H1 (cell line): Measurements from ENCODE around the gene TMEM17. TPM values are rescaled to one million over a fixed set of nuclear protein-coding genes. Genes with fewer than 3 reads are reported as not detected.
A peak's percentile ranks its signal among the peaks of the same experiment; 100 is the strongest.

Experiments used
- CTCF ChIA-PET: fragments of 300-600 bp; sonication (Branson Sonifier 250); formaldehyde crosslinking; loops from one replicate; lab custom pipeline; 2021; ENCODE audit not compliant: partially characterized antibody; lab: Charles Lee
- POLR2A ChIA-PET: fragments of 300-600 bp; sonication (Branson Sonifier 250); formaldehyde crosslinking; loops from one replicate; lab custom pipeline; 2021; ENCODE audit warnings: inconsistent platforms; ENCODE audit not compliant: partially characterized antibody; lab: Charles Lee
- DNase-seq, 2 experiments: peaks; one replicate each; pipeline versions ENCODE4 v3.0.0 to v3.0.0-alpha.2; 2010 to 2022; ENCODE audit warnings: low spot score in 2 of 2, low read depth in 1 of 2, mixed read lengths in 1 of 2
- FAIRE-seq: peaks from 2 replicates; lab custom pipeline; 2011; peaks lifted over from hg19 to GRCh38; lab: Jason Lieb, UNC
- H2AFZ ChIP-seq: 2 replicates; pipeline ENCODE4 v1.8.1; 2012; ENCODE audit warnings: low read length, inconsistent platforms
- H2AK5ac ChIP-seq: 2 replicates; pipeline ENCODE4 v1.6.1; 2013; ENCODE audit warnings: low read depth, low read length
- H2BK120ac ChIP-seq: replicated peaks from 2 replicates; pipeline ENCODE3; 2013; ENCODE audit warnings: low read depth, low read length, inconsistent platforms
- H2BK12ac ChIP-seq: 2 replicates; pipeline ENCODE4 v1.6.1; 2013; ENCODE audit warnings: low read depth, low read length
- H2BK15ac ChIP-seq: 2 replicates; pipeline ENCODE4 v1.6.1; 2013; ENCODE audit warnings: low read length
- H2BK20ac ChIP-seq: 2 replicates; pipeline ENCODE4 v1.6.1; 2013; ENCODE audit warnings: low read length
- H2BK5ac ChIP-seq: 2 replicates; pipeline ENCODE4 v1.6.1; 2013; ENCODE audit warnings: low read depth, low read length
- H3K14ac ChIP-seq: 2 replicates; pipeline ENCODE4 v1.6.1; 2013; ENCODE audit warnings: inconsistent platforms; ENCODE audit not compliant: insufficient read length
- H3K18ac ChIP-seq: 2 replicates; pipeline ENCODE4 v1.6.1; 2013; ENCODE audit warnings: low read length; ENCODE audit errors: extremely low read depth
- H3K23ac ChIP-seq: 2 replicates; pipeline ENCODE4 v1.6.1; 2013; ENCODE audit warnings: inconsistent platforms; ENCODE audit not compliant: insufficient read length
- H3K23me2 ChIP-seq: 2 replicates; pipeline ENCODE4 v1.6.1; 2013; ENCODE audit warnings: low read depth, low read length
- H3K27ac ChIP-seq: 2 replicates; pipeline ENCODE4 v1.6.1; 2011; ENCODE audit warnings: low read depth, low read length, inconsistent platforms
- H3K27me3 ChIP-seq, 4 experiments: replicated peaks in 1 of 4; 1 replicate in 1 of 4; 2 replicates in 3 of 4; pipeline versions ENCODE4 v1.6.1 to v1.8.1; 2011 to 2013; ENCODE audit warnings: low read length in 3 of 4, mild to moderate bottlenecking in 3 of 4, inconsistent platforms in 2 of 4, mixed read lengths in 2 of 4, moderate library complexity in 1 of 4; ENCODE audit not compliant: control insufficient read depth in 3 of 4, insufficient read depth in 3 of 4; ENCODE audit errors: extremely low read depth in 1 of 4
- H3K36me3 ChIP-seq, 4 experiments: 2 replicates each; pipeline versions ENCODE4 v1.6.1 to v1.8.1; 2011 to 2013; ENCODE audit warnings: mild to moderate bottlenecking in 4 of 4, low read length in 3 of 4, moderate library complexity in 2 of 4, control low read depth in 1 of 4, inconsistent platforms in 1 of 4; ENCODE audit not compliant: insufficient read depth in 4 of 4, control insufficient read depth in 2 of 4
- H3K4ac ChIP-seq: replicated peaks from 2 replicates; pipeline ENCODE3; 2013; ENCODE audit warnings: low read length, low read depth, mixed read lengths, inconsistent platforms; ENCODE audit not compliant: insufficient read length
- H3K4me1 ChIP-seq, 4 experiments: replicated peaks in 1 of 4; 1 replicate in 1 of 4; 2 replicates in 3 of 4; pipeline versions ENCODE4 v1.6.1 to v1.8.1; 2011 to 2013; ENCODE audit warnings: low read length in 3 of 4, inconsistent platforms in 2 of 4, mixed read lengths in 1 of 4; ENCODE audit not compliant: insufficient read depth in 4 of 4, control insufficient read depth in 3 of 4
- H3K4me2 ChIP-seq, 2 experiments: 2 replicates each; pipeline versions ENCODE4 v1.6.1 to v1.8.1; 2011 to 2013; ENCODE audit warnings: low read depth in 2 of 2, low read length in 2 of 2, control low read depth in 1 of 2, inconsistent platforms in 1 of 2, mild to moderate bottlenecking in 1 of 2; ENCODE audit not compliant: insufficient read depth in 1 of 2
- H3K4me3 ChIP-seq, 4 experiments: fragments of 200-600, 300-600 bp in 1 of 4; sonication (generic), shearing (Covaris generic), sonication (Bioruptor Twin) in 1 of 4; 2 replicates each; pipeline versions ENCODE4 v1.5.1 to v1.8.1; 2011 to 2016; ENCODE audit warnings: low read length in 4 of 4, low read depth in 3 of 4, control low read depth in 2 of 4, inconsistent platforms in 2 of 4, mild to moderate bottlenecking in 2 of 4, mixed read lengths in 1 of 4, moderate library complexity in 1 of 4; ENCODE audit not compliant: insufficient read depth in 2 of 4; ENCODE audit errors: extremely low read depth in 1 of 4
- H3K56ac ChIP-seq: replicated peaks from 2 replicates; pipeline ENCODE3; 2013; ENCODE audit warnings: low read depth, mild to moderate bottlenecking, mixed read lengths, low read length, inconsistent platforms; ENCODE audit not compliant: insufficient read length
- H3K79me1 ChIP-seq: 2 replicates; pipeline ENCODE4 v1.6.1; 2013; ENCODE audit warnings: low read depth, low read length, control low read depth
- H3K79me2 ChIP-seq, 2 experiments: 2 replicates each; pipeline versions ENCODE4 v1.6.1 to v1.8.1; 2012 to 2013; ENCODE audit warnings: low read length in 2 of 2, mild to moderate bottlenecking in 2 of 2, inconsistent platforms in 1 of 2; ENCODE audit not compliant: insufficient read depth in 2 of 2, control insufficient read depth in 1 of 2
- H3K9ac ChIP-seq, 4 experiments: replicated peaks in 1 of 4; 1 replicate in 1 of 4; 2 replicates in 3 of 4; pipeline versions ENCODE4 v1.6.1 to v1.8.1; 2011 to 2013; ENCODE audit warnings: low read depth in 3 of 4, low read length in 3 of 4, control low read depth in 2 of 4, mild to moderate bottlenecking in 2 of 4, moderate library complexity in 2 of 4, inconsistent platforms in 1 of 4; ENCODE audit errors: extremely low read depth in 1 of 4
- H3K9me3 ChIP-seq, 2 experiments: 2 replicates each; pipeline versions ENCODE4 v1.6.1 to v1.8.1; 2012 to 2013; ENCODE audit warnings: mild to moderate bottlenecking in 2 of 2, moderate library complexity in 2 of 2, control low read depth in 1 of 2, inconsistent platforms in 1 of 2, low read depth in 1 of 2, low read length in 1 of 2, mixed read lengths in 1 of 2; ENCODE audit not compliant: insufficient read depth in 2 of 2
- H4K20me1 ChIP-seq, 2 experiments: replicated peaks in 1 of 2; 2 replicates each; pipeline versions ENCODE3 to v1.8.1; 2011 to 2013; ENCODE audit warnings: inconsistent platforms in 2 of 2, low read length in 2 of 2, mild to moderate bottlenecking in 1 of 2; ENCODE audit not compliant: insufficient read depth in 2 of 2, control insufficient read depth in 1 of 2
- H4K5ac ChIP-seq: 2 replicates; pipeline ENCODE4 v1.6.1; 2013; ENCODE audit warnings: low read length, low read depth, mixed read lengths, inconsistent platforms; ENCODE audit not compliant: insufficient read length
- H4K8ac ChIP-seq: 2 replicates; pipeline ENCODE4 v1.8.0; 2013; ENCODE audit warnings: mild to moderate bottlenecking, moderate library complexity, low read length, inconsistent platforms; ENCODE audit not compliant: insufficient read depth; ENCODE audit errors: extremely low read depth
- H4K91ac ChIP-seq: replicated peaks from 2 replicates; pipeline ENCODE3; 2013; ENCODE audit warnings: low read length, mixed read lengths, inconsistent platforms; ENCODE audit not compliant: insufficient read length
- BACH1 ChIP-seq: IDR thresholded peaks from 2 replicates; pipeline ENCODE4 v1.6.1; 2012; ENCODE audit warnings: low read length, improper control_type of control experiment
- CEBPB ChIP-seq: IDR thresholded peaks from 2 replicates; pipeline ENCODE4 v1.6.1; 2012; ENCODE audit warnings: low read depth, low read length
- CTBP2 ChIP-seq: IDR thresholded peaks from 2 replicates; pipeline ENCODE4 v1.7.0; 2011; ENCODE audit warnings: borderline replicate concordance, mild to moderate bottlenecking, moderate library complexity, mixed read lengths, low read length; ENCODE audit not compliant: insufficient read depth, insufficient read length
- HDAC6 ChIP-seq: IDR thresholded peaks from one replicate; pipeline ENCODE4 v1.7.1; 2012; ENCODE audit warnings: low read depth, mild to moderate bottlenecking, inconsistent platforms, low read length, moderate library complexity
- JUN ChIP-seq: IDR thresholded peaks from 2 replicates; pipeline ENCODE4 v1.6.1; 2011; ENCODE audit warnings: low read depth, mild to moderate bottlenecking, improper control_type of control experiment, low read length
- JUND ChIP-seq: IDR thresholded peaks from 2 replicates; pipeline ENCODE4 v1.6.1; 2011; ENCODE audit warnings: mild to moderate bottlenecking, improper control_type of control experiment, low read length
- RBBP5 ChIP-seq: IDR thresholded peaks from 2 replicates; pipeline ENCODE4 v1.7.1; 2012; ENCODE audit warnings: low read depth, mild to moderate bottlenecking, inconsistent platforms, low read length, moderate library complexity, borderline replicate concordance
- RXRA ChIP-seq: IDR thresholded peaks from 2 replicates; pipeline ENCODE4 v1.6.1; 2011; ENCODE audit warnings: low read depth, mild to moderate bottlenecking, low read length, moderate library complexity; ENCODE audit not compliant: insufficient read depth
- SIX5 ChIP-seq: IDR thresholded peaks from 2 replicates; pipeline ENCODE4 v1.6.1; 2011; ENCODE audit warnings: mild to moderate bottlenecking, low read depth, low read length
- SP4 ChIP-seq: IDR thresholded peaks from 2 replicates; pipeline ENCODE4 v1.6.1; 2012; ENCODE audit warnings: low read length, inconsistent platforms
- ZNF274 ChIP-seq: IDR thresholded peaks from 2 replicates; pipeline ENCODE4 v1.7.0; 2012; ENCODE audit warnings: low read length, borderline replicate concordance; ENCODE audit errors: extremely low read depth
- WGBS, 2 experiments: shearing (Covaris generic) in 1 of 2; methylation state at CpG; one replicate each; pipeline versions ENCODE4 v1.1.6 to v1.1.7; 2013 to 2015; ENCODE audit warnings: low lambda C conversion rate in 2 of 2, mixed read lengths in 2 of 2, inconsistent platforms in 1 of 2, low coverage in 1 of 2, missing lambda C conversion rate in 1 of 2; ENCODE audit not compliant: insufficient replicate concordance in 2 of 2, insufficient coverage in 1 of 2, insufficient read length in 1 of 2; ENCODE audit errors: extremely low coverage in 1 of 2, missing lambda C conversion rate in 1 of 2; 5-methylcytosine and 5-hydroxymethylcytosine counted together
- polyA plus RNA-seq, 7 experiments: library from polyadenylated mRNA; depleted of rRNA in 3 of 7; stranded (reverse) in 5 of 7; unstranded in 2 of 7; fragments of >200 nt in 5 of 7; fragments of 200-250 nt in 2 of 7; gene quantifications; 1 replicate in 5 of 7; 2 replicates in 1 of 7; 4 replicates in 1 of 7; pipeline versions ENCODE4 v1.2.1 to v1.2.3, GENCODE V29; 2011 to 2013; ENCODE audit warnings: missing spikeins in 2 of 7, mixed read lengths in 2 of 7
- total RNA-seq: library from RNA; stranded (reverse); fragmentation: NEBNext Ultra II Directional; extraction: Animal tissue kit (Norgen Biotek cat#: 25700); gene quantifications from 2 replicates; pipeline ENCODE4 v1.2.1, GENCODE V29; 2021
- TF ChIP-seq, protein P1 (sequence below), 3 experiments: IDR thresholded peaks; 1 replicate in 2 of 3; 2 replicates in 1 of 3; pipeline versions ENCODE4 v1.5.1 to v1.6.1; 2011; ENCODE audit warnings: low read length in 3 of 3, mild to moderate bottlenecking in 3 of 3, inconsistent platforms in 2 of 3, low read depth in 1 of 3, moderate library complexity in 1 of 3; ENCODE audit not compliant: insufficient read depth in 1 of 3; ENCODE audit errors: control extremely low read depth in 1 of 3

The TMEM17 gene
- total and polyA plus RNA-seq, 2 of the 8 experiments (the other 6 are each of a cell fraction or from before 2014, with no cell fraction given), result 0.69 to 1.2 TPM

DNA sequence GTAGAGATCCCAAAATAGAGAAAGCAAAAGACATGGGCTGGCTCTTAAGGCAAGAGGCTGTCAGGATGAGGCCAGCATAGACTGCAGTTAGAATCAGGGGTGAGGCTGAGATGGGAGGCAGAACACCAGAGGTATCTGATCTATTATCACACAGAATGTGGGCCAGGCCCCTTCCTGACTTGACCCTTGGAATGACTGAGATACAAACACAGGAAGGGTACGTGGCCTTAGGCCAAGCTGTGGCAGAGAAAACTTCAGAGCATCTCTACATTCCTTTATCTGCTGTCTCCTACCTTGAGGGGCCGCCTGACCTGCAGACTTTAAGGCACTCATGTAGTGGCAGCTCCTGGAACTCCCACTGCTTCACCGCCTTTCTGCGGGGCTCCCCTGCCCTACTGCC lies 28.4 kb downstream of the TMEM17 start:
- no peak overlapping the region for H4K91ac ChIP-seq
- ChIA-PET CTCF (interaction anchor here (0.7 to 4.1 kb wide), 6 partner anchors 11 to 311 kb away, joined by 3 to 22 read pairs (median 16); no protein-coding TSS in a partner anchor), POLR2A (interaction anchor here (0.8 to 1.5 kb wide), 3 partner anchors 9 to 29 kb away, joined by 3 to 4 read pairs (median 3); partner anchors contain the start of gene TMEM17)
- H3K4me1 ChIP-seq, result peaks cover 7 to 17% (median 11%) of the 10 kb centered on the region in 4 experiments
- H3K9me3 ChIP-seq, result no peaks in the 10 kb centered on the region
- H3K14ac ChIP-seq, result no peak overlapping the region
- H3K56ac ChIP-seq, result no peak overlapping the region
- no peak overlapping the region for H2BK15ac ChIP-seq
- no peaks in the 10 kb centered on the region for H3K36me3 ChIP-seq
- no peak overlapping the region for H3K4me3 ChIP-seq
- H3K79me2 ChIP-seq, result no peaks in the 10 kb centered on the region
- no peak overlapping the region for H3K4ac ChIP-seq
- no peak overlapping the region for H2BK120ac ChIP-seq
- H3K27me3 ChIP-seq, result no peaks in the 10 kb centered on the region
- H2BK5ac ChIP-seq, result 0 out of 2 replicates have a peak overlapping the region, but pooled peaks have one; percentile 40
- no peak overlapping the region; the same call in 1 of the 2 replicates for H3K18ac ChIP-seq
- H2AFZ ChIP-seq, result no peak overlapping the region
- no peak for DNase-seq
- no peaks in the 10 kb centered on the region; the same call in 1 of the 2 replicates for H3K79me1 ChIP-seq
- H2BK20ac ChIP-seq, result no peak overlapping the region
- 0 out of 2 replicates have a peak overlapping the region, but pooled peaks have one; percentile 28 for H2BK12ac ChIP-seq
- FAIRE-seq, result no peak
- WGBS, 2 experiments, result 89% methylated on average over 4 of the region's 4 CpGs; no CpG with 5 or more reads in 1 of the 2 experiments
- no peaks in the 10 kb centered on the region for H3K23me2 ChIP-seq
- no peak overlapping the region for H4K8ac ChIP-seq
- no peak overlapping the region for H4K5ac ChIP-seq
- H3K4me2 ChIP-seq, result no peak overlapping the region
- H3K27ac ChIP-seq, result no peak overlapping the region
- no peaks in the 10 kb centered on the region for H4K20me1 ChIP-seq
- H2AK5ac ChIP-seq, result no peak overlapping the region; the same call in 1 of the 2 replicates
- H3K23ac ChIP-seq, result no peak overlapping the region
- no peak overlapping the region for H3K9ac ChIP-seq
- TF ChIP-seq ZNF274 (no peak), HDAC6 (no peak), CTBP2 (no peak), BACH1 (no peak), JUN (no peak), RBBP5 (no peak), RXRA (no peak), CEBPB (no peak), JUND (no peak), SIX5 (no peak), SP4 (no peak)
- TF ChIP-seq, protein P1, sequence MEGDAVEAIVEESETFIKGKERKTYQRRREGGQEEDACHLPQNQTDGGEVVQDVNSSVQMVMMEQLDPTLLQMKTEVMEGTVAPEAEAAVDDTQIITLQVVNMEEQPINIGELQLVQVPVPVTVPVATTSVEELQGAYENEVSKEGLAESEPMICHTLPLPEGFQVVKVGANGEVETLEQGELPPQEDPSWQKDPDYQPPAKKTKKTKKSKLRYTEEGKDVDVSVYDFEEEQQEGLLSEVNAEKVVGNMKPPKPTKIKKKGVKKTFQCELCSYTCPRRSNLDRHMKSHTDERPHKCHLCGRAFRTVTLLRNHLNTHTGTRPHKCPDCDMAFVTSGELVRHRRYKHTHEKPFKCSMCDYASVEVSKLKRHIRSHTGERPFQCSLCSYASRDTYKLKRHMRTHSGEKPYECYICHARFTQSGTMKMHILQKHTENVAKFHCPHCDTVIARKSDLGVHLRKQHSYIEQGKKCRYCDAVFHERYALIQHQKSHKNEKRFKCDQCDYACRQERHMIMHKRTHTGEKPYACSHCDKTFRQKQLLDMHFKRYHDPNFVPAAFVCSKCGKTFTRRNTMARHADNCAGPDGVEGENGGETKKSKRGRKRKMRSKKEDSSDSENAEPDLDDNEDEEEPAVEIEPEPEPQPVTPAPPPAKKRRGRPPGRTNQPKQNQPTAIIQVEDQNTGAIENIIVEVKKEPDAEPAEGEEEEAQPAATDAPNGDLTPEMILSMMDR (IDR thresholded peaks at IDR 0.05; ENCODE audit: control extremely low read depth in 1 of 3, insufficient read depth in 1 of 3, low read depth in 1 of 3, low read length in 3 of 3), result no peak
